ENCODE measurements around the gene KCP. TPM values are rescaled to one million over a fixed set of nuclear protein-coding genes. Genes with fewer than 3 reads are reported as not detected.

Gene KCP
- total RNA-seq, 1 experiment from 2014 or later: 1.6 TPM

- POLR2A ChIA-PET: no interaction called here
Observed at GRCh38 chr7:128921866-128922440, 11.4 kb upstream of the KCP start.

More at GRCh38 chr7:128921866-128922440, 11.4 kb upstream of the KCP start:
- Histone ChIP-seq H3K9me3 (ENCODE audit: control insufficient read depth in 1 of 2, insufficient read depth in 1 of 2, low read depth in 1 of 2, low read length in 2 of 2) (no peaks in the 10 kb centered on the region), H4K20me1 (ENCODE audit: insufficient read depth) (no peaks in the 10 kb centered on the region), H3K79me2 (ENCODE audit: insufficient read depth, low read length) (no peaks in the 10 kb centered on the region), H3K4me2 (ENCODE audit: low read length) (no peak overlapping the region), H3K36me3 (ENCODE audit: control insufficient read depth in 1 of 2, insufficient read depth in 2 of 2, low read length in 2 of 2) (no peaks in the 10 kb centered on the region), H3K4me3 (replicated peaks in 1 of 2; ENCODE audit: low read depth in 1 of 2, low read length in 2 of 2) (no peak overlapping the region), H3K9ac (ENCODE audit: low read length) (no peak overlapping the region), H3K4me1 (ENCODE audit: control insufficient read depth in 1 of 2, insufficient read depth in 2 of 2, low read length in 2 of 2) (no peaks in the 10 kb centered on the region), H2AFZ (ENCODE audit: low read depth, low read length, poor library complexity, severe bottlenecking) (no peak overlapping the region), H3K9me2 (ENCODE audit: insufficient read depth) (no peaks in the 10 kb centered on the region), H3K27ac (ENCODE audit: low read depth, low read length) (no peak overlapping the region), H3K27me3 (ENCODE audit: insufficient read depth, low read length) (peaks cover 12% of the 10 kb centered on the region; the same call in 1 of the 2 replicates)
- ChIA-PET CTCF (no interaction called here), RAD21 (ENCODE audit: low non-redundant PET in 1 of 2, low total read pairs in 2 of 2, uncharacterized antibody in 2 of 2, unreplicated experiment in 2 of 2) (no interaction called here)
- no peak for ATAC-seq
- no peak for TF ChIP-seq ZNF274 (IDR thresholded peaks at IDR 0.05; ENCODE audit: low read depth, low read length)
- TF ChIP-seq CEBPB (IDR thresholded peaks at IDR 0.05; ENCODE audit: low read depth): no peak
- no peak for TF ChIP-seq SP1 (IDR thresholded peaks at IDR 0.05; ENCODE audit: low read depth)
- no peak for TF ChIP-seq ZFX (IDR thresholded peaks at IDR 0.05)
- TF ChIP-seq RAD21 (IDR thresholded peaks at IDR 0.05; ENCODE audit: low read depth): no peak
- TF ChIP-seq, protein P1, sequence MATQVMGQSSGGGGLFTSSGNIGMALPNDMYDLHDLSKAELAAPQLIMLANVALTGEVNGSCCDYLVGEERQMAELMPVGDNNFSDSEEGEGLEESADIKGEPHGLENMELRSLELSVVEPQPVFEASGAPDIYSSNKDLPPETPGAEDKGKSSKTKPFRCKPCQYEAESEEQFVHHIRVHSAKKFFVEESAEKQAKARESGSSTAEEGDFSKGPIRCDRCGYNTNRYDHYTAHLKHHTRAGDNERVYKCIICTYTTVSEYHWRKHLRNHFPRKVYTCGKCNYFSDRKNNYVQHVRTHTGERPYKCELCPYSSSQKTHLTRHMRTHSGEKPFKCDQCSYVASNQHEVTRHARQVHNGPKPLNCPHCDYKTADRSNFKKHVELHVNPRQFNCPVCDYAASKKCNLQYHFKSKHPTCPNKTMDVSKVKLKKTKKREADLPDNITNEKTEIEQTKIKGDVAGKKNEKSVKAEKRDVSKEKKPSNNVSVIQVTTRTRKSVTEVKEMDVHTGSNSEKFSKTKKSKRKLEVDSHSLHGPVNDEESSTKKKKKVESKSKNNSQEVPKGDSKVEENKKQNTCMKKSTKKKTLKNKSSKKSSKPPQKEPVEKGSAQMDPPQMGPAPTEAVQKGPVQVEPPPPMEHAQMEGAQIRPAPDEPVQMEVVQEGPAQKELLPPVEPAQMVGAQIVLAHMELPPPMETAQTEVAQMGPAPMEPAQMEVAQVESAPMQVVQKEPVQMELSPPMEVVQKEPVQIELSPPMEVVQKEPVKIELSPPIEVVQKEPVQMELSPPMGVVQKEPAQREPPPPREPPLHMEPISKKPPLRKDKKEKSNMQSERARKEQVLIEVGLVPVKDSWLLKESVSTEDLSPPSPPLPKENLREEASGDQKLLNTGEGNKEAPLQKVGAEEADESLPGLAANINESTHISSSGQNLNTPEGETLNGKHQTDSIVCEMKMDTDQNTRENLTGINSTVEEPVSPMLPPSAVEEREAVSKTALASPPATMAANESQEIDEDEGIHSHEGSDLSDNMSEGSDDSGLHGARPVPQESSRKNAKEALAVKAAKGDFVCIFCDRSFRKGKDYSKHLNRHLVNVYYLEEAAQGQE (IDR thresholded peaks at IDR 0.05; ENCODE audit: low read depth): no peak
- TF ChIP-seq POLR2AphosphoS5 (IDR thresholded peaks at IDR 0.05; ENCODE audit: low read depth, low read length): no peak
- no peak for TF ChIP-seq POLR2A (IDR thresholded peaks at IDR 0.05; ENCODE audit: borderline replicate concordance, extremely low read depth, insufficient read depth, insufficient read length)
- no TSS peak for BruUV-seq (replicated peaks)
- no peak for DNase-seq (ENCODE audit: low read depth, low spot score)
- intact Hi-C loops (cut with micrococcal nuclease): no loop called here

Measured in HCT116 (cell line).